MM.1S (cell line): ENCODE measurements around the gene SLC6A11.

Experiments
- DNase-seq: peaks from one replicate; pipeline ENCODE4 v3.0.0-alpha.2; 2015
- H2AFZ ChIP-seq: fragments of 300-600 bp; sonication (generic); 2 replicates; pipeline ENCODE4 v1.6.0; 2016; ENCODE audit warnings: antibody characterized with exemption, low read length
- H3F3A ChIP-seq: fragments of 300-600 bp; sonication (generic); 2 replicates; pipeline ENCODE4 v1.6.1; 2016; ENCODE audit warnings: mild to moderate bottlenecking, antibody characterized with exemption, low read length, moderate library complexity, mixed read lengths; ENCODE audit not compliant: insufficient read depth
- H3K27ac ChIP-seq: fragments of 300-600 bp; sonication (generic); 2 replicates; pipeline ENCODE4 v1.5.1; 2016; ENCODE audit warnings: mild to moderate bottlenecking, low read length
- H3K27me3 ChIP-seq: fragments of 300-600 bp; sonication (generic); replicated peaks from 2 replicates; pipeline ENCODE4 v1.6.0; 2016; ENCODE audit warnings: low read length; ENCODE audit not compliant: insufficient read depth
- H3K36me3 ChIP-seq: fragments of 300-600 bp; sonication (generic); replicated peaks from 2 replicates; pipeline ENCODE4 v1.6.1; 2016; ENCODE audit warnings: mild to moderate bottlenecking, low read length, mixed read lengths; ENCODE audit not compliant: insufficient read depth
- H3K4me1 ChIP-seq: fragments of 300-600 bp; sonication (generic); 2 replicates; pipeline ENCODE4 v1.6.1; 2016; ENCODE audit warnings: low read length, mixed read lengths
- H3K4me2 ChIP-seq: fragments of 300-600 bp; sonication (generic); 2 replicates; pipeline ENCODE4 v1.6.0; 2016; ENCODE audit warnings: low read depth, low read length
- H3K4me3 ChIP-seq: fragments of 300-600 bp; sonication (generic); 2 replicates; pipeline ENCODE4 v1.5.1; 2016; ENCODE audit warnings: low read length, mixed read lengths
- H3K79me2 ChIP-seq: fragments of 300-600 bp; sonication (generic); 2 replicates; pipeline ENCODE4 v1.6.1; 2016; ENCODE audit warnings: mixed run types, low read length, mixed read lengths
- H3K9ac ChIP-seq: fragments of 300-600 bp; sonication (generic); 2 replicates; pipeline ENCODE4 v1.6.1; 2016; ENCODE audit warnings: low read length, mixed read lengths
- H3K9me2 ChIP-seq: fragments of 300-600 bp; sonication (generic); replicated peaks from 2 replicates; pipeline ENCODE4 v1.6.1; 2016; ENCODE audit warnings: mild to moderate bottlenecking, low read length, mixed read lengths; ENCODE audit not compliant: insufficient read depth
- H3K9me3 ChIP-seq: fragments of 300-600 bp; sonication (generic); replicated peaks from 2 replicates; pipeline ENCODE4 v1.6.1; 2016; ENCODE audit warnings: mild to moderate bottlenecking, low read length, mixed read lengths; ENCODE audit not compliant: insufficient read depth
- H4K20me1 ChIP-seq: fragments of 300-600 bp; sonication (generic); 2 replicates; pipeline ENCODE4 v1.6.1; 2016; ENCODE audit warnings: mild to moderate bottlenecking, low read length, moderate library complexity, mixed read lengths; ENCODE audit not compliant: insufficient read depth
- CTCF ChIP-seq: fragments of 300-600 bp; sonication (generic); IDR thresholded peaks from 2 replicates; pipeline ENCODE4 v1.5.1; 2016; ENCODE audit warnings: antibody characterized with exemption, low read length, mixed read lengths
- EZH2 ChIP-seq: fragments of 300-600 bp; sonication (generic); optimal IDR thresholded peaks from 2 replicates; pipeline ENCODE3; 2017; ENCODE audit warnings: low read depth, mild to moderate bottlenecking, antibody characterized with exemption, low read length, mixed read lengths
- EZH2phosphoT487 ChIP-seq: fragments of 300-600 bp; sonication (generic); IDR thresholded peaks from 2 replicates; pipeline ENCODE4 v1.6.1; 2018; ENCODE audit warnings: antibody characterized with exemption, low read length

SLC6A11 gene

GRCh38 chr3:10790713-10791112 lies 25.3 kb upstream of the SLC6A11 start:
- no peaks in the 10 kb centered on the region for H3K4me1 ChIP-seq
- DNase-seq: no peak
- no peaks in the 10 kb centered on the region for H3F3A ChIP-seq
- no peaks in the 10 kb centered on the region for H3K9me3 ChIP-seq
- H4K20me1 ChIP-seq: no peaks in the 10 kb centered on the region
- H3K79me2 ChIP-seq: no peaks in the 10 kb centered on the region
- no peak overlapping the region for H3K27ac ChIP-seq
- H3K4me2 ChIP-seq: no peak overlapping the region
- no peaks in the 10 kb centered on the region for H3K36me3 ChIP-seq
- TF ChIP-seq EZH2phosphoT487 (no peak), EZH2 (no peak), CTCF (no peak)
- H3K9ac ChIP-seq: no peak overlapping the region
- H3K27me3 ChIP-seq: peaks cover 8% of the 10 kb centered on the region; the same call in 1 of the 2 replicates
- H2AFZ ChIP-seq: no peak overlapping the region
- no peak overlapping the region for H3K4me3 ChIP-seq
- H3K9me2 ChIP-seq: no peaks in the 10 kb centered on the region

- H3K9me2 ChIP-seq: no peaks in the 10 kb centered on the region
- no peaks in the 10 kb centered on the region for H4K20me1 ChIP-seq
- no peaks in the 10 kb centered on the region for H3F3A ChIP-seq
- peaks cover 8% of the 10 kb centered on the region; the same call in 1 of the 2 replicates for H3K27me3 ChIP-seq
- no peak for TF ChIP-seq CTCF
- TF ChIP-seq EZH2: no peak
- no peak for TF ChIP-seq EZH2phosphoT487
- H3K4me2 ChIP-seq: no peak overlapping the region
- no peaks in the 10 kb centered on the region for H3K4me1 ChIP-seq
- no peaks in the 10 kb centered on the region for H3K36me3 ChIP-seq
- no peak overlapping the region for H3K27ac ChIP-seq
- H3K4me3 ChIP-seq: no peak overlapping the region
- no peaks in the 10 kb centered on the region for H3K9me3 ChIP-seq
- DNase-seq: no peak
- H3K9ac ChIP-seq: no peak overlapping the region
- no peaks in the 10 kb centered on the region for H3K79me2 ChIP-seq
- no peak overlapping the region for H2AFZ ChIP-seq
Observed at GRCh38 chr3:10792208-10792607, 23.8 kb upstream of the SLC6A11 start.

DNA sequence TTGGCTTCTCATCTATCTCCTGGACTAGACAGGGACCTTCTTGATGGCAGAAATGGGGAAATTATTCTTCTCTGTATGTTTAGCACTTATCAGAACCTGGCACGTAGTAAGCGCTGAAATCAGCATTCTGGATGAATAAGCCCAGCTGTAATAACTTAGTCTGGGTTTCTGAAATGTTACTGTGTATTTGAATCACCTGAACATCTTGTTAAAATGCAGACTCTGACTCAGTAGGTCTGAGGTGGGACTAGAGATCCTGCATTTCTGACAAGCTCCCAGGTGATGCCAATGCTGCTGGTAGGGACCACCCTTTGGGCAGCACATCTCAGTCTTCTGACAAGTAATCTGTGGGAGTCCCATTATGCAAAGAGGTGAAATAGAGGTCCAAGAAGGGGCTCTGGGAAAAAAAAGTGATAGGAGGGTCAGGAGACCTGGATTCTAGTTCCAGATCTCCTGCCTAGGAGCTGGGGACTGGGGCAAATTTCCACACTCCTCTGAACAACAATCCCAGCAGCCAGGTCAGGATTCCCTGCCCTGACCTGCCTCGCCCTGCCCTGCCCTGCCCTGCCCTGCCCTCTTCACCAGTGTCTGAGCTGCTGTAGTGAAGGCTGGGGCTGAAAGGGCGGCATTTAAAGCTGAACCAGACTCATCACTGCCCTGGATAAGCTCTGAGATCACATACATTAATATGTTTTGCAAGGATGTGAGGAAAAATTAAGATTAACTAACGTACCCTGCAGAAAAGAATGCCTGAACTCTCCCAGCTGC lies 17.2 kb upstream of the SLC6A11 start:
- Histone ChIP-seq H3K27me3 (no peaks in the 10 kb centered on the region), H3K9me3 (no peaks in the 10 kb centered on the region), H3K36me3 (no peaks in the 10 kb centered on the region), H3K9ac (no peak overlapping the region), H3F3A (no peaks in the 10 kb centered on the region), H3K9me2 (no peaks in the 10 kb centered on the region), H3K4me1 (no peaks in the 10 kb centered on the region), H3K4me2 (no peak overlapping the region), H4K20me1 (no peaks in the 10 kb centered on the region), H2AFZ (no peak overlapping the region), H3K79me2 (no peaks in the 10 kb centered on the region), H3K27ac (no peak overlapping the region), H3K4me3 (no peak overlapping the region)
- no peak for DNase-seq
- TF ChIP-seq EZH2: no peak

DNA sequence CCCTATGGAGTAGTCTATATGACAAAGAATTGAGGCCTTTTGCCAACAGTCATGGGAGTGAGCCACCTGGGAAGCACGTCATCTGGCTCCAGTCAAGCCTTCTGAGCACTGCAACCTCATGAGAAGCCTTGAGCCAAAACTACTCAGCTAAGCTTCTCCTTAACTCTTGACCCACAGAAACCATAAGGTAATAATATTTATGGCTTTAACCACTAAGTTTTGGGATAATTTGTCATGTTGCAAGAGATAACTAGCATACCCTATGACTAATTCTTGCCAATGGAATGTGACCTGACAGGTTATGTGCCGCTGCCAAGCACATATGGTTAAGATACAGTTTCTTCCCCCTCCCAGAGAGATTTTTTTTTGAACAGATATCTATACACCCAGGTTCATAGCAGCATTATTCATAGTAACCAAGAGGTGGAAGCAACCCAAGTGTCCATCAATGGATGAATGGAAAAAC lies 11.8 kb upstream of the SLC6A11 start:
- Histone ChIP-seq H2AFZ (no peak overlapping the region), H3K9me3 (no peaks in the 10 kb centered on the region), H3F3A (no peaks in the 10 kb centered on the region), H4K20me1 (no peaks in the 10 kb centered on the region), H3K4me2 (no peak overlapping the region), H3K9me2 (no peaks in the 10 kb centered on the region), H3K79me2 (no peaks in the 10 kb centered on the region), H3K27ac (no peak overlapping the region), H3K4me1 (no peaks in the 10 kb centered on the region), H3K4me3 (no peak overlapping the region), H3K36me3 (no peaks in the 10 kb centered on the region), H3K27me3 (no peaks in the 10 kb centered on the region), H3K9ac (no peak overlapping the region)
- TF ChIP-seq CTCF (no peak), EZH2phosphoT487 (no peak), EZH2 (no peak)
- no peak for DNase-seq
